CD14-positive monocyte (primary cell): ENCODE measurements around the gene CDC25B. TPM values are rescaled to one million over a fixed set of nuclear protein-coding genes. Genes with fewer than 3 reads are reported as not detected.

ENCODE experiments used
- DNase-seq, 3 donors: peaks; one replicate each; pipeline ENCODE4 v3.0.0-alpha.2; 2011 to 2022
- H2AFZ ChIP-seq: 2 replicates; pipeline ENCODE4 v1.6.0; 2012; ENCODE audit warnings: mild to moderate bottlenecking, low read depth, low read length, inconsistent platforms; ENCODE audit not compliant: insufficient read depth, poor library complexity, severe bottlenecking
- H3K27ac ChIP-seq, 2 donors: 1 replicate in 1 of 2; 2 replicates in 1 of 2; pipeline ENCODE4 v1.5.1; 2012 to 2013; ENCODE audit warnings: low read length in 2 of 2, control low read depth in 1 of 2, inconsistent platforms in 1 of 2, low read depth in 1 of 2, mild to moderate bottlenecking in 1 of 2
- H3K27me3 ChIP-seq, 2 donors: one replicate each; pipeline versions ENCODE4 v1.6.0 to v1.6.1; 2011 to 2013; ENCODE audit warnings: low read length in 2 of 2; ENCODE audit not compliant: control insufficient read depth in 2 of 2, insufficient read depth in 2 of 2
- H3K36me3 ChIP-seq, 2 donors: replicated peaks in 1 of 2; 1 replicate in 1 of 2; 2 replicates in 1 of 2; pipeline versions ENCODE4 v1.5.1 to v1.6.1; 2012 to 2013; ENCODE audit warnings: low read length in 2 of 2, control low read depth in 1 of 2, inconsistent platforms in 1 of 2, mild to moderate bottlenecking in 1 of 2; ENCODE audit not compliant: insufficient read depth in 2 of 2, control insufficient read depth in 1 of 2
- H3K4me1 ChIP-seq, 2 donors: 1 replicate in 1 of 2; 2 replicates in 1 of 2; pipeline versions ENCODE4 v1.5.1 to v1.6.1; 2012 to 2013; ENCODE audit warnings: low read length in 2 of 2, control low read depth in 1 of 2, inconsistent platforms in 1 of 2, mild to moderate bottlenecking in 1 of 2, moderate library complexity in 1 of 2; ENCODE audit not compliant: insufficient read depth in 2 of 2, control insufficient read depth in 1 of 2
- H3K4me2 ChIP-seq: replicated peaks from 2 replicates; pipeline ENCODE3; 2012; ENCODE audit warnings: low read length, moderate library complexity, mild to moderate bottlenecking; ENCODE audit not compliant: poor library complexity, severe bottlenecking; ENCODE audit errors: extremely low read depth
- H3K4me3 ChIP-seq, 3 experiments: fragments of 200-600 bp in 1 of 3; sonication (generic) in 1 of 3; replicated peaks in 1 of 3; 1 replicate in 2 of 3; 2 replicates in 1 of 3; pipeline ENCODE4 v1.5.1; 2011 to 2013; ENCODE audit warnings: low read length in 3 of 3, mild to moderate bottlenecking in 3 of 3, control low read depth in 2 of 3, low read depth in 2 of 3, inconsistent platforms in 1 of 3, moderate library complexity in 1 of 3
- H3K79me2 ChIP-seq: 2 replicates; pipeline ENCODE4 v1.6.0; 2012; ENCODE audit warnings: mild to moderate bottlenecking, control low read depth, inconsistent platforms, low read length, moderate library complexity; ENCODE audit not compliant: insufficient read depth
- H3K9ac ChIP-seq: 2 replicates; pipeline ENCODE4 v1.6.0; 2017; ENCODE audit warnings: low read length, mild to moderate bottlenecking; ENCODE audit not compliant: insufficient read depth, poor library complexity, severe bottlenecking
- H3K9me3 ChIP-seq, 2 donors: replicated peaks in 1 of 2; 1 replicate in 1 of 2; 2 replicates in 1 of 2; pipeline versions ENCODE4 v1.5.1 to v1.6.1; 2012 to 2013; ENCODE audit warnings: low read length in 2 of 2, control low read depth in 1 of 2; ENCODE audit not compliant: control insufficient read depth in 1 of 2, insufficient read depth in 1 of 2
- H4K20me1 ChIP-seq: 2 replicates; pipeline ENCODE4 v1.6.0; 2012; ENCODE audit warnings: mild to moderate bottlenecking, low read length, control low read depth, moderate library complexity; ENCODE audit not compliant: insufficient read depth
- H3K27ac Mint-ChIP-seq, 7 donors: one replicate each; pipeline ENCODE4 v1.8.0; 2020; ENCODE audit warnings: mild to moderate bottlenecking in 7 of 7, mixed read lengths in 7 of 7, moderate library complexity in 6 of 7, inconsistent platforms in 2 of 7
- H3K27me3 Mint-ChIP-seq, 3 donors: one replicate each; pipeline ENCODE4 v1.8.0; 2021 to 2022; ENCODE audit warnings: low read depth in 3 of 3, mild to moderate bottlenecking in 3 of 3, mixed read lengths in 3 of 3, moderate library complexity in 3 of 3, inconsistent platforms in 1 of 3
- H3K36me3 Mint-ChIP-seq, 2 donors: one replicate each; pipeline ENCODE4 v1.8.0; 2020; ENCODE audit warnings: mixed read lengths in 2 of 2, inconsistent platforms in 1 of 2, mild to moderate bottlenecking in 1 of 2
- H3K4me1 Mint-ChIP-seq: one replicate; pipeline ENCODE4 v1.8.0; 2020; ENCODE audit warnings: mild to moderate bottlenecking, mixed read lengths
- H3K4me3 Mint-ChIP-seq, 2 donors: one replicate each; pipeline ENCODE4 v1.8.0; 2020; ENCODE audit warnings: mild to moderate bottlenecking in 2 of 2, mixed read lengths in 2 of 2, moderate library complexity in 1 of 2
- H3K9me3 Mint-ChIP-seq, 7 donors: one replicate each; pipeline ENCODE4 v1.8.0; 2020 to 2022; ENCODE audit warnings: mixed read lengths in 7 of 7, mild to moderate bottlenecking in 6 of 7, moderate library complexity in 6 of 7, inconsistent platforms in 2 of 7
- CTCF ChIP-seq: fragments of 200-600 bp; IDR thresholded peaks from one replicate; pipeline ENCODE4 v1.8.0; 2022; ENCODE audit warnings: antibody characterized with exemption, mild to moderate bottlenecking
- WGBS: methylation state at CpG from one replicate; pipeline ENCODE4 v1.1.5; 2013; ENCODE audit warnings: missing lambda C conversion rate; ENCODE audit not compliant: insufficient coverage; 5-methylcytosine and 5-hydroxymethylcytosine counted together
- intact Hi-C, 2 donors: fragments of 100-400 bp; cut with micrococcal nuclease; formaldehyde crosslinking; loops; one replicate each; pipeline versions ENCODE4 v1.15.0 to v1.15.1; 2023
- polyA plus RNA-seq, 3 donors: library from polyadenylated mRNA; depleted of rRNA in 1 of 3; unstranded in 2 of 3; stranded (reverse) in 1 of 3; fragments of 300-500 nt in 2 of 3; fragments of >200 nt in 1 of 3; fragmentation: Illumina TruSeq in 2 of 3; gene quantifications; 1 replicate in 2 of 3; 2 replicates in 1 of 3; pipeline ENCODE4 v1.2.3, GENCODE V29; 2012 to 2021

The CDC25B gene
- polyA plus RNA-seq, 3 donors: 3.6 to 35.6 (median 4.0) TPM

- no peak overlapping the region for H3K9ac ChIP-seq
- H3K27me3 ChIP-seq: no peaks in the 10 kb centered on the region
- peaks cover 46 to 53% of the 10 kb centered on the region in 2 donors for H3K4me1 ChIP-seq
- intact Hi-C loops: loop anchor here in 1 of 2 donors (10.0 kb wide), 1 partner anchor 49 kb away; the partner anchor contains the start of gene ADISSP
- Mint-ChIP-seq H3K4me1 (peaks cover 51% of the 10 kb centered on the region), H3K27me3 (peaks cover 0 to 3% (median 3%) of the 10 kb centered on the region in 3 donors), H3K36me3 (peaks cover 3 to 4% of the 10 kb centered on the region in 2 donors), H3K9me3 (peaks cover 0 to 5% (median 0%) of the 10 kb centered on the region in 7 donors), H3K27ac (peak overlapping the region in 2 of 7 donors; percentile 53 to 98), H3K4me3 (no peak overlapping the region)
- 90% methylated on average over 5 of the region's 12 CpGs for WGBS
- TF ChIP-seq CTCF: no peak
- no peak overlapping the region for H3K4me3 ChIP-seq
- H4K20me1 ChIP-seq: no peaks in the 10 kb centered on the region
- no peaks in the 10 kb centered on the region for H3K9me3 ChIP-seq
- H3K36me3 ChIP-seq: no peaks in the 10 kb centered on the region
- H3K27ac ChIP-seq: no peak overlapping the region
- no peak overlapping the region for H3K4me2 ChIP-seq
- no peak overlapping the region for H2AFZ ChIP-seq
- no peaks in the 10 kb centered on the region for H3K79me2 ChIP-seq
- DNase-seq: peak in 1 of 3 donors; percentile 0
Measured at GRCh38 chr20:3813848-3814581, 17.9 kb downstream of the CDC25B start.

GRCh38 chr20:3814928-3815495 lies 18.9 kb downstream of the CDC25B start:
- Mint-ChIP-seq H3K4me3 (no peak overlapping the region), H3K27ac (peak overlapping the region in 2 of 7 donors; percentile 40 to 64), H3K36me3 (peaks cover 3 to 4% of the 10 kb centered on the region in 2 donors), H3K27me3 (peaks cover 0 to 3% (median 1%) of the 10 kb centered on the region in 3 donors), H3K9me3 (peaks cover 0 to 5% (median 0%) of the 10 kb centered on the region in 7 donors), H3K4me1 (peaks cover 50% of the 10 kb centered on the region)
- Histone ChIP-seq H2AFZ (no peak overlapping the region), H3K4me2 (no peak overlapping the region), H3K9me3 (no peaks in the 10 kb centered on the region), H3K4me1 (peaks cover 48 to 58% of the 10 kb centered on the region in 2 donors), H3K27ac (no peak overlapping the region), H3K36me3 (no peaks in the 10 kb centered on the region), H3K79me2 (no peaks in the 10 kb centered on the region), H3K4me3 (no peak overlapping the region), H3K9ac (no peak overlapping the region), H3K27me3 (no peaks in the 10 kb centered on the region), H4K20me1 (no peaks in the 10 kb centered on the region)
- TF ChIP-seq CTCF: no peak
- DNase-seq: peak in 1 of 3 donors; percentile 1
- intact Hi-C loops: loop anchor here in 1 of 2 donors (10.0 kb wide), 1 partner anchor 50 kb away; the partner anchor contains the start of gene ADISSP
- 96% methylated on average over 3 of the region's 7 CpGs for WGBS
